GM06990 (cell line): ENCODE data around the gene DKKL1.

Source experiments
- DNase-seq: peaks from one replicate; pipeline ENCODE4 v3.0.0-alpha.2; 2011; ENCODE audit not compliant: insufficient read length; ENCODE audit errors: extremely low read depth
- H3K27me3 ChIP-seq: replicated peaks from 2 replicates; pipeline ENCODE4 v1.6.0; 2011; ENCODE audit warnings: low read length; ENCODE audit not compliant: control insufficient read depth, insufficient read depth
- H3K36me3 ChIP-seq: 2 replicates; pipeline ENCODE4 v1.5.1; 2011; ENCODE audit warnings: low read length; ENCODE audit not compliant: control insufficient read depth, insufficient read depth
- H3K4me3 ChIP-seq: replicated peaks from 2 replicates; pipeline ENCODE4 v1.5.1; 2011; ENCODE audit warnings: low read depth, mild to moderate bottlenecking, control low read depth, low read length
- CTCF ChIP-seq: IDR thresholded peaks from 2 replicates; pipeline ENCODE4 v1.5.1; 2011; ENCODE audit warnings: low read length, control low read depth, mild to moderate bottlenecking, inconsistent platforms; ENCODE audit not compliant: insufficient read depth, poor library complexity, severe bottlenecking

The DKKL1 gene

GRCh38 chr19:49340865-49341718, 22.6 kb upstream of the DKKL1 start:
- TF ChIP-seq CTCF: no peak
- DNase-seq: no peak
- Histone ChIP-seq H3K4me3 (no peak overlapping the region), H3K36me3 (peaks cover 18% of the 10 kb centered on the region), H3K27me3 (no peaks in the 10 kb centered on the region)

GRCh38 chr19:49342291-49342721, 21.4 kb upstream of the DKKL1 start:
- peaks cover 15% of the 10 kb centered on the region for H3K36me3 ChIP-seq
- DNase-seq: no peak
- TF ChIP-seq CTCF: no peak

GRCh38 chr19:49343123-49343522, 20.6 kb upstream of the DKKL1 start:
- H3K4me3 ChIP-seq: no peak overlapping the region
- no peak for DNase-seq
- no peaks in the 10 kb centered on the region for H3K27me3 ChIP-seq
- peaks cover 10% of the 10 kb centered on the region for H3K36me3 ChIP-seq
- TF ChIP-seq CTCF: no peak

More at GRCh38 chr19:49342291-49342721, 21.4 kb upstream of the DKKL1 start:
- H3K27me3 ChIP-seq: no peaks in the 10 kb centered on the region
- H3K4me3 ChIP-seq: no peak overlapping the region

- no peak for TF ChIP-seq CTCF
- Histone ChIP-seq H3K27me3 (no peaks in the 10 kb centered on the region), H3K36me3 (peaks cover 4% of the 10 kb centered on the region; the same call in 1 of the 2 replicates), H3K4me3 (no peak overlapping the region)
- DNase-seq: no peak
These were observed 18.9 kb upstream of the DKKL1 start for GRCh38 chr19:49344505-49345423.

- TF ChIP-seq CTCF: no peak
- Histone ChIP-seq H3K36me3 (no peaks in the 10 kb centered on the region), H3K27me3 (no peaks in the 10 kb centered on the region; the same call in 1 of the 2 replicates), H3K4me3 (no peak overlapping the region)
- DNase-seq: no peak
These were observed 16.5 kb upstream of the DKKL1 start for GRCh38 chr19:49347191-49347590.
